Non-pigmented ciliary epithelial cell (primary cell): ENCODE measurements around the gene PTPN7.
"Not testable (repeated sequence)": the region's sequence is repeated elsewhere in the genome, so short reads cannot be mapped to it uniquely, and the experiment has no call there.

ENCODE experiments used
- DNase-seq: peaks from one replicate; pipeline ENCODE4 v3.0.0-alpha.2; 2010; ENCODE audit warnings: low read depth

PTPN7 gene

DNA sequence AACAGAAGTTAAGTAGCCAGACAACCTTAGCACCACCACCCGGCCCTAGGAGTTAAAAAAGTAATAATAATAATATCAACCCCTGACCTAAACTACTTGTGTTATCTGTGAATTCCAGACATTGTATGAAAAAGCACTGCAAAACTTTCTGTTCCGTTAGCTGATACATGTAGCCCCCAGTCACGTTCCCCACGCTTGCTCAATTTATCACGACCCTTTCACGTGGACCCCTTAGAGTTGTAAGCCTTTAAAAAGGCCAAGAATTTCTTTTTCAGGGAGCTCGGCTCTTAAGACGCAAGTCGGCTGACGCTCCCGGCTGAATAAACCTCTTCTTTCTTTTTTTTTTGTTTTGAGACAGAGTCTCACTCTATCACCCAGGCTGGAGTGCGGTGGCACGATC, 6.7 kb upstream of the PTPN7 start:
- DNase-seq, result not testable (repeated sequence)

DNA sequence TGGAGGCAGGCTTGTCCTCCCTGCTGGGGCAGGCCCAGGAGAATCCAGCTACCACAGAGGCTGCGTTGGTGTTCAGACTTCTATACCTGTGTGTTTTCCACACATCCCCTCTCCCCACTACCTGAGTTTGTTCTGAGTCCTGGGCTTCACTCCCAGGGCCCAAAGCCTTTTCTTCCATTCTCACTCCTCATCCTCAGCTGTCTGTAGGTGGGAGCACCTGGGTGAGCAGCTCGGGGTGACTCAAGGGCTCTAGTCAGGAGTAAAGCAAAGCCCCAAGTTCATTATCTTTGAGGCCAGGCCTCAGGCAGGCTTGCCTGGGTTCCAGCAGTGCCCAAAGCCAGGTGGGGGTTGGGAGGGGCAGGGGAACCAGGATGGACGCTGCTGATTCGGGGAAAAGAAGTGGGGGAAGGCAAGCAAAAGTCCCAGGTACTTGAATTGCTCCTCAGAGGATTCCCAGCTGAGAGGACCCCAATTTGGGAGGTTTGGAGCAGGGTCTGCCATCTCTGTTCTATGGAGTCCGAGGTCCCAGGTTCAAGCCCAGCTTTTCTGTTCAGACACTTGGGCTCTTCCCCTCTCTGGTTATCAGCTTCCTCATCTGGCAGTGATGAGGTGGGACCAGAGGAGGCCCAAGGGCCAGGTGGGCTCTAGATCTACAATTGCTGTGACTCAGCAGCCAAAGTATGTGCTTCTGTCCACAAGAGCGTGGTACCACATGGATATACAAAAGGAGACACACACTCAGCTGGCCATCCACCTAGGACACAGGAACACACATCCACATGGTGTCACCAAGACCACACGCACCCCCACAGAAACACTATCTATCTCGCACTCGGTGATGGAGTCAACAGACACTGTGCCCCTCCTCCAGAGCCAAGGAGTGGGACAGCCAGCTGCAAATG, 5.8 kb upstream of the PTPN7 start:
- no peak for DNase-seq

DNA sequence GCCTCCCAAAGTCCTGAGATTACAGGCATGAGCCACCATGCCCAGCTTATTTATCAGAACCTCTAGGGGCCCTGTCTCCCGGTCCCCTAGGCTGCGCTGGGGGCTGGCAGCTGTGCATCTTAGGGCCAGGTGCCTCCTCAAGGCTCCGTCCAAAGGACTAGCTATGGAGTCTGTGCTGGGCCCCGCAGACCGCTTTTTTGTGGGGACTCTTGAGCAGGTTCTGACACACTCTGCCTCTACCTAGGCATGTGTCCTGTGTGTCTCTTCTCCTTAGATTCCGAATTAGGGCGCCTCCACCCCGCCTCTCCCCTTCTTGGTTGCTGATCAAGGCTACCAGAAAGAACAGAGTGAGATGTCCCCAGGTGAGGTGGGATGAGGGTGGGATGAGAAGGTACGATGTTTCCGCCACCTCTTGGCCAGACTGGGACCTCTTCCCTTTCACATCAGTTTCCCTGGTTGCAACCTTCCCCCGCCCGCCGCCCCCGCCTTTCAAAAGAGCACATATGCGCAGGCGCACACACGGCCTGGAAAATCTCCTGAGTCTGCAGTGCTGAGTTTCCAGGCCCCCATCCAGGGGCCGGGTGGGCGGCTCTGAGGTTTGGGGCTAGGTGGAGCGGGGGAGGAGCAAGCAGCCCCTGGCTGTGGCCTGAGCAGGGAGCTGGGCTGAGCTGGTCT, 5.0 kb upstream of the PTPN7 start:
- no peak for DNase-seq

GRCh38 chr1:202164271-202165037, 4.1 kb upstream of the PTPN7 start:
- DNase-seq, result no peak

DNA sequence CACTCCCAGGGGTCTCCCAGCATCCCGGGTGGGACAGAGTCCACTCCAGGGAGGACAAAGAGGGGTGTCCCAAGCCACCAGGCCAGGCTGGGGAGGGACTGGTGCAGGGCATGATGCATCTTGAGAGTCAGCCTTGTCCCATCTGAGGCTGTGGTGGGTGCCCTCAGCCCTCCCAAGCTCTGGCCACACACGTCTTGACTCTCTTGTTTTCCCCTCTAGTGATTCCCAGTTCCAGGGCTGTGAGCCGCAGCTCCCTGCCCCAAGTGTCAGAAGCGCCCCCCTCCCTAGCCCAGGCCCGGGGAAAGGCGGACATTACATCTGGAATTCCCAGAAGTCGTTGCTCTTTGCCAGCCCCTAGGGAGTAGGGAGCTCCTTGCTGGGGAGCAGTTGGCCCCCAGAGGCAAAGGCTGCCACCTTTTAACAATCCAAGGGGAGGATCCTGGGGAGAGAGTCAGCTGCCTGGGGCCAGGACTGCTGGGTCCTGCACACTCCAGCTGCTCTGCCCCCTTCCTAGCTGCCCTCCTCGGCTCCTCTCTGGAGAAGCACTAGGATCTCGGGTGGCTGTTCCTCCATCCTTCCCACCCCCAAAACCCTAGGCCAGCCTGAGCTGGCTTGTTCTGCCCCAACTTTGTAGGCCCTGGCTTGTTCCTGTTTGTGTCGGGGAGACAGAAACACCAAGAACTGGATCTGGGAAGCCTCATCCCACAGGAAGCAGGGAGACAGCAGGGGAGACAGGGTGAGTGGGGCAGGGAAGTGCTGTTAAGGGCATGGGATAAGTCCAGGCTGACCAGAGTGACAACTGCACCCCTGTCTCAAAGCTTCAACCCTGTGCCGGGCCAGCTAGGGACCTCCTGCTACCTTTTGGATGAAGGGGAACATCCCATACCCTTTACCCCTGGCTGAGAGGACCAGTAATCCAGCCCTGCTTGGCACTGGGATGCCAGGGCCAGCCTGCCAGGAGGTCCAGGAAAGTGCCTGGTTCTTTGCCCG, 3.2 kb upstream of the PTPN7 start:
- no peak for DNase-seq

DNA sequence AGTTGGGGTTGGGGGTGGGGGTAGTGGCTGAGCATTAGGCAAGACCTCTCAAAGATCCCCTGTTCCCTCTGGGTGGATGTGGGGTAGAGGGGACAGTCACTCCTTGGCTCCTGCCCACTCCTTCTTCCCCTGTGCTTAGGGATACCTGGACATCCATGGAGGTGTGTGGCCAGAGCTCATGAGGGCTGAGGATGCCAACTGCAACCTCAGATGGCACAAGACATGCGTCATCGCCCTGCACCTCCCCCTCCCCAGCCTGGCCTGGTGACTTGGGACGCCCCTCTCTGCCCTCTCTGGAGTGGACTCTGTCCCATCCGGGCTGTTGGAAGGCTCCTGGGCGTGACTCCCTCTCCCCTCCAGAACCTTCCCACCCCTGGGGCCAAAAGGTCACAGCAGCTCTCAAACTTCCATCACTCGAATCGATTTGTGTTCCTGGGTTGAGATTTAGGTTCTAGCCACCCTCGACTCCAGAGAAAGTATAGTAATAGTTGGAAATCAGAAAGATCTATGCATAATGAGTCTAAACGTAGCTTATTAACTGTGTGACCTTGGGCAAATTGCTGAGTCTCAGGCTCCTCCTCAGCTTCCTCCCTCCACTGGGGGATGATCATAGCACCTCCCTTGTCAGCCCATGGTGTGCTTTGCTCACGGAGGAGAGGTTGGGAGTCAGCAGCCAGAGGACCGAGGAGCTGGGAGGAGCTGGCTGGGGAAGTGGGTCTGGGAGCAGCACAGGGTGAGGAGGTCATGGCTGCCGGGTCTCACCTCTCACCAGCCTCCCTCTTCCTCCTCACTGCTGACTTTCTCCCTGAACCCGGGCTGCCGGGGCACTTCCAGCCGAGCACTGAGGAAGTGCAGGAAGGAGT, 2.2 kb upstream of the PTPN7 start:
- no peak for DNase-seq

GRCh38 chr1:202162047-202162417, 1.6 kb upstream of the PTPN7 start:
- DNase-seq, result no peak

GRCh38 chr1:202161151-202162046, 997 bp upstream of the PTPN7 start:
- no peak for DNase-seq

GRCh38 chr1:202159534-202160371, 649 bp downstream of the PTPN7 start:
- DNase-seq, result no peak

DNA sequence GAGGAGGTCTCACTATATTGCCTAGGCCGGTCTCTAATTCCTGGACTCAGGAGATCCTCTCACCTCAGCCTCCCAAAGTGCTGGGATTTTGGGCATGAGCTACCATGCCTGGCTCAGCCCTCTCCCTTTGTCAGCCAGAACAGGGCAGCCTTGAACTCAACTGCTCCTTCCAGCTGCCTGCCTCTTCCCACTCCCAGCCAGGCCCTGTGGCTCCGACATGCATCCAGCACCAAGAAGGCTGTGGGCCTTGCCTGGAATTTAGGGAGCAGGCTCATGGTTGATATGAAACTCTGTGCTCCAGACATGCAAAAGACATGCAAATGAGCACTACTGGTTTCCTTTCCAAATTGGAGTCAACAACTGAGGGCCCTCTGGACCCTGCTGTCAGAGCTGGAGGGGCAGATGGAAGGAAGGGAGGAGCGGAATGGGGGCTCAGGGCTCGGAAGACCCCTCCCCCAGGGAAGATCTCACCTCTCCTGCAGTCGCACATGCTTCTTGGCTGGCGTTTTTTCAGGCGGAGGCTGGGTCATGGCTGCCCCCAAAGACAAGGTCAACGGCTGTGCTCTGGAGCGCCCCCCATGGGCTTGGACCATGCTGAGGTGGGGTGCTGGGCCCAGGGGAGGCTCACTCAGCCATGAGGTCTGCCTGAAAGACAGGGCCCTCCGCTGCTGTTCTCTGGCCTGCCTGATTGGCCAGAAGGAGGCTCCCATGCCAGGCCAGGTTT, 1.4 kb downstream of the PTPN7 start:
- no peak for DNase-seq

- no peak for DNase-seq
Measured at GRCh38 chr1:202157945-202158344, 2.5 kb downstream of the PTPN7 start.

DNA sequence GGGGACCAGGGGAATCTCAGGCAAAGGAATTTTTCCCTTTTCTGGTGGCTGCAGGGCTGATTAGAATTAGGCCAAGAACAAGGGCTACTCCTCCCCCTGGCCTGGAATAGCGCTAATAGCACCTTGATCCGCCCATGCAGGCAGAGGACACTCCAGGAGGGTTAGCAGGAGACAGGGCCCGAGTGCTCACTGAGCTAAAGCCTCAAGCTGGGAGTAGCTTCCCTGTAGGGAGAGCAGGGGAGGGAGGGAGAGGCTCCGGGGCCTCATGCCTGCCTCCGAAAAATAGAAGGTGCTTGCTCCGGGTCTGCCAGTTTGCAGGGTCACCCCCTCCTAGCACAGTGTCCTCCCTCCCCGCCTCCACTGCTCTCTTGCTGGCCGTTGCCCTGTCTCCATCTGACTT, 3.8 kb downstream of the PTPN7 start:
- no peak for DNase-seq

GRCh38 chr1:202155478-202156021, 4.9 kb downstream of the PTPN7 start:
- no peak for DNase-seq

- DNase-seq, result peak; percentile 30
Measured at GRCh38 chr1:202154766-202155477, 5.5 kb downstream of the PTPN7 start.

GRCh38 chr1:202154148-202154765, 6.1 kb downstream of the PTPN7 start:
- no peak for DNase-seq

GRCh38 chr1:202153284-202153683, 7.1 kb downstream of the PTPN7 start:
- DNase-seq, result no peak
